Activated CD8-positive, alpha-beta memory T cell treated with anti-CD3 and anti-CD28 coated beads, Interleukin-2, amount 10 ng/mL, durations not matched to agents 7 days and 5 days (primary cell): ENCODE data around the gene SLC22A12. TPM values are rescaled to one million over a fixed set of nuclear protein-coding genes. Genes with fewer than 3 reads are reported as not detected.

Source experiments
- ATAC-seq: fragments of 150-1000 bp; cut with Tn5 transposase; one replicate; pipeline ENCODE4 v1.10.0; 2021; ENCODE audit warnings: moderate library complexity
- CTCF ChIA-PET: fragments of 350-600 bp; sonication (Branson Sonifier 250); formaldehyde crosslinking; loops from one replicate; lab custom pipeline; 2021; ENCODE audit warnings: antibody characterized with exemption; lab: Charles Lee
- DNase-seq: peaks from one replicate; pipeline ENCODE4 v3.0.0-alpha.2; 2020
- H3K27ac Mint-ChIP-seq: one replicate; pipeline ENCODE4 v1.8.0; 2021; ENCODE audit warnings: mild to moderate bottlenecking, mixed read lengths
- H3K27me3 Mint-ChIP-seq: one replicate; pipeline ENCODE4 v1.8.0; 2021; ENCODE audit warnings: mixed read lengths
- H3K36me3 Mint-ChIP-seq: one replicate; pipeline ENCODE4 v1.8.0; 2021; ENCODE audit warnings: mild to moderate bottlenecking, mixed read lengths
- H3K4me1 Mint-ChIP-seq: one replicate; pipeline ENCODE4 v1.8.0; 2021; ENCODE audit warnings: mixed read lengths
- H3K4me3 Mint-ChIP-seq: one replicate; pipeline ENCODE4 v1.8.0; 2021; ENCODE audit warnings: mild to moderate bottlenecking, moderate library complexity, mixed read lengths
- H3K9me3 Mint-ChIP-seq: one replicate; pipeline ENCODE4 v1.8.0; 2022; ENCODE audit warnings: low read depth, mixed read lengths
- total RNA-seq, 2 experiments: library from RNA; stranded (reverse); gene quantifications; one replicate each; pipeline ENCODE4 v1.2.3, GENCODE V29; 2021

The SLC22A12 gene
- total RNA-seq, 2 experiments from 2014 or later, result not detected

DNA sequence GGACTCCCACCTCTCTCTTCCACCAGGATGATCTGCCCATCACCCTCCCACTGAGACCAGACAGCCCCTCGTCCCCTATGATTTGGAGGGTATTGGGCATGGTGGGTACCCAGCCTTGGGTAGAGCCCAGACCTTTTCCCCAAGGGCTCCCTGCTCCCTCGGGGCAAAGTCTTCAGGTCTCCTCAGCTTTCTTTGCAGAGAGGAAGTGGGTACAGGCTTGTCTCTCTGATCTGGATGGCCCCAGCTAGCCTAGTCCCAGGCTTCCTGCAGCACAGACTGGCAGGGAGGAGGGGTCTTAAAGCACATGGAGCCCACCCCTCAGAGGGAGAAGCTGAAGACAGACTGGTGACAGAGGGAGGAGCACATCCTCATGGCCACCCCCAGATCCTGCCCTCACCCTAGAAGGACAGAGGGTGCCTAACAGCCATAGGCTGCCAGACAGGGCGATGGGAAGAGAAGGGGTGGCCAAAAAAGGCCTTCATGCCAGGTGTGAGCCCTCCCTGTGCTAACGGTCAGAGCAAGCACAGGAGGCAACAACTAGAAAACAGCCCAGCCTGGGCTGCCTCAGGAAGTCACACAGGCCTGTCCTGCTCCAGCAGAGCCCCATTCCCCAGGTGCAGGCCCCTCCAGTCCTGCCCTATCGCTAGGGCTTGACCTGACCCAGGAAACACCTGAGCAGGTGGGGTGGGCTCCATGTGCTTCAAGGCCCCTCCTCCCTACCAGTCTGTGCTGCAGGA lies 30.4 kb downstream of the SLC22A12 start:
- Mint-ChIP-seq H3K27ac (no peak overlapping the region), H3K36me3 (no peaks in the 10 kb centered on the region), H3K4me3 (no peak overlapping the region), H3K27me3 (no peaks in the 10 kb centered on the region), H3K4me1 (peaks cover 2% of the 10 kb centered on the region), H3K9me3 (no peaks in the 10 kb centered on the region)
- DNase-seq (no peak), ATAC-seq (peak; percentile 16)
- CTCF ChIA-PET, result interaction anchor here (1.0 kb wide), 1 partner anchor 32 kb away, joined by 3 read pairs; no protein-coding TSS in a partner anchor

DNA sequence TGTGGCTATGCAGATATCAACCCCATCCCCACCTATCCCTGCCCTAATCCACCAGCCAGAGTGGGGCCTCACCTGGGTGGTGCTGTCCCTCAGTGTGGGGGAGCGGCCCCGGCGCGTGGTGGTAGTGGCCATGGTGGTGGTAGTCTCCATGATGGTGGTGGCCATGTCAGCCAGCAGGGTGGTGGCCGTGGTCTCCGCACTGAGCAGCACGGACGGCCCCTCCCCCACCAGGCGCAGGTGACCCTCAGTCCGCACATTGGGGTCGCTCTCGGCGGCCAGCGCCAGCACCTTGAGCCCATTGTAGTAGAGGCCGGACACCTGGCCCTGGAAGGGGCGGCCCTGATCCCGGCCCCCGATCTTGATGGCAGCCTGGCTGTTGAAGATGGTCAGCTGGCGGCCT lies 31.7 kb downstream of the SLC22A12 start:
- Mint-ChIP-seq H3K27ac (no peak overlapping the region), H3K27me3 (no peaks in the 10 kb centered on the region), H3K4me3 (no peak overlapping the region), H3K9me3 (no peaks in the 10 kb centered on the region), H3K4me1 (peaks cover 2% of the 10 kb centered on the region), H3K36me3 (no peaks in the 10 kb centered on the region)
- DNase-seq, result no peak
- CTCF ChIA-PET, result no interaction called here
- no peak for ATAC-seq

DNA sequence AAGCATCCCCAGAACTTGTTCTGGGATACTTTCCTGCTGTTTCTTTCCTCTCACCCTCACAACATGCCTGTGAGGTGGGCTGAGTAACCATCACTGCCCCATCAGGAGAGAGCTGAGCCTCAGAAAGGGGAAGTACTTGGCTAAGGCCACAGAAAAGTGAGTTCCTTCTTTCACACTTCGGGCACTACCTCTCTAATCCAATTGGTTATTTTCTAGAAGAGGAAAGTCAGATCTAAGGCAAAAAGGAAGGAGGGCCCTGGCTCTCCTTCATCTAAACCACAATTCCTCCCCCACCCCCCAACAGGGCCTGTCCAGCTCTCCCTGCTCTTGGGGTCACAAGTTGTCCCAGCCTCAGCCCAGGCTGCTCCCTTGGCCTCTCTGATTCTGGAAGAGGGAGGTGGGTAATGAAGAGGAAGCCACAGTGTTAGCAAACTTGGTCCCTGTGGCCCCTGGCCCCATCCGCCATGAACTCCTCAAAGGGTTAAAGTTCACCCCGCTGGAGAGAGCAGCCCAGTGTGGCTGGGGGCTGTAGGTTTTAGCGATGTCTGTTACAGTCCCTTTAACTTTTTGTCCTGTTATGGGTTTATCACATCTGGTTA lies 34.0 kb downstream of the SLC22A12 start:
- Mint-ChIP-seq H3K4me3 (no peak overlapping the region), H3K9me3 (no peaks in the 10 kb centered on the region), H3K36me3 (no peaks in the 10 kb centered on the region), H3K4me1 (peaks cover 2% of the 10 kb centered on the region), H3K27ac (no peak overlapping the region), H3K27me3 (no peaks in the 10 kb centered on the region)
- CTCF ChIA-PET, result interaction anchor here (0.5 kb wide), 1 partner anchor 16 kb away, joined by 3 read pairs; no protein-coding TSS in a partner anchor
- no peak for DNase-seq
- no peak for ATAC-seq

DNA sequence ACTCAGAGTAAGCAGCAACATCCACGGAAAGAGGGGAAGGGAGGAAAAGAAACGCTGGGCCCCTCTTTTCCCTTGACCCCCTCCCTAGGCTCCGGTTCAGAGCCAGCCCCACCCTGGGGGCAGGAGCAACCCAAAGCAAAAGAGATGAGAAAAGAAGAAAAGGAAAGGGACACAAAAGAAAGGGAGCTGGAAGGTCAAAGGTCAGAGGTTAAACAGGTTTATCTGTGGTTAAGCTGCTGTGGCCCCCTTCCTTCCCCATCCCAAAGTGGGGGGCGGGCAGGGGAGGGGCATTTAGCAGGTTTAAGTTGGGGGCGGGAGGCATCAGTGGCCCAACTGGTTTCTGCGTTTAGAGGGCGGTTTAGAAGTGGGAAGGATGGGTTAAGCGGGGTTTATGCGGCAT lies 35.6 kb downstream of the SLC22A12 start:
- Mint-ChIP-seq H3K9me3 (no peaks in the 10 kb centered on the region), H3K27ac (no peak overlapping the region)
- CTCF ChIA-PET, result no interaction called here

DNA sequence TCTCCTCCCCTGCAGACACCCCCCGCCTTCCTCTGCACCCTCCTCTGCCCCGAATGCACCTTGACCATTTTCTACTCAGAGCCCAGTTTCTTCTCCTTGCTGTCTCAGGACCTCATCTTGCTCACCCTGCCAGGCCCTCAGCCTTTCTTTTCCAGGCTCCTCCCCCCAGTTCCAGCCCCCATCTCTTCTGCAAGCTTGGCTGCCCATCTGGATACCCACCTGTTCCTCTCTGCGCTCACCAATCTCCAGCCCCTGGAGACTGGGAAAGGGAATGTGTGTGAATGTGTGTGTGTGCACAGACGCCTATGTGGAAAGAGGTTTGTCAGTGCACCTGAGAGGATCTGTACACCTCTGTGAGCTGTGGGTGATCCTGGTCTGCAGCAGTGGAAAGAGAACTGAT lies 36.4 kb downstream of the SLC22A12 start:
- no peaks in the 10 kb centered on the region for H3K27me3 Mint-ChIP-seq
- DNase-seq (no peak), ATAC-seq (no peak)
- H3K4me3 Mint-ChIP-seq, result no peak overlapping the region
- H3K9me3 Mint-ChIP-seq, result no peaks in the 10 kb centered on the region
- no peaks in the 10 kb centered on the region for H3K4me1 Mint-ChIP-seq
- no peak overlapping the region for H3K27ac Mint-ChIP-seq
- CTCF ChIA-PET, result no interaction called here
- H3K36me3 Mint-ChIP-seq, result no peaks in the 10 kb centered on the region

More for the DNA sequence above, 35.6 kb downstream of the SLC22A12 start:
- no peaks in the 10 kb centered on the region for H3K36me3 Mint-ChIP-seq
- no peaks in the 10 kb centered on the region for H3K27me3 Mint-ChIP-seq
- ATAC-seq (no peak), DNase-seq (no peak)
- no peak overlapping the region for H3K4me3 Mint-ChIP-seq
- H3K4me1 Mint-ChIP-seq, result no peaks in the 10 kb centered on the region

DNA sequence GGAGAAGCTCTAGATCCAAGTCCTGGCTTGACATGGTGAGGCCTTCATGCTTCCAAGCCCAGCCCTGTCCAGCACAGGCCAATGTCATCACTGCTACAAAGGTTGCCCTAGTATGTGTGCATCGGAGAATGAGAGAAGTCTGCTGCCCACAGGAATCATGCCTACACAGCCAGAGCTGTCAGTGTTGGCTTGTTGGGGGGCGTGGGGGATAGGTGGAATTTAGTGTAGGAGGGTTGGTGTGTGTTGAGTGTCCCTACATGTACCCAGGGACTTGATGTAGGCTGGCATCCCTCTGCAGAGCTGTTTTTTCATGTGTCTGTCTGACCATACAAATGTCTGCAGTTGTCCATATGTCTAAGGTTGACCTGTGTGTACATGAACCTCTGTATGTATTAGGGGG lies 37.6 kb downstream of the SLC22A12 start:
- H3K4me3 Mint-ChIP-seq, result no peak overlapping the region
- H3K27me3 Mint-ChIP-seq, result no peaks in the 10 kb centered on the region
- H3K9me3 Mint-ChIP-seq, result no peaks in the 10 kb centered on the region
- no peak overlapping the region for H3K27ac Mint-ChIP-seq
- ATAC-seq (no peak), DNase-seq (no peak)
- peaks cover 4% of the 10 kb centered on the region for H3K4me1 Mint-ChIP-seq
- CTCF ChIA-PET, result no interaction called here
- no peaks in the 10 kb centered on the region for H3K36me3 Mint-ChIP-seq

DNA sequence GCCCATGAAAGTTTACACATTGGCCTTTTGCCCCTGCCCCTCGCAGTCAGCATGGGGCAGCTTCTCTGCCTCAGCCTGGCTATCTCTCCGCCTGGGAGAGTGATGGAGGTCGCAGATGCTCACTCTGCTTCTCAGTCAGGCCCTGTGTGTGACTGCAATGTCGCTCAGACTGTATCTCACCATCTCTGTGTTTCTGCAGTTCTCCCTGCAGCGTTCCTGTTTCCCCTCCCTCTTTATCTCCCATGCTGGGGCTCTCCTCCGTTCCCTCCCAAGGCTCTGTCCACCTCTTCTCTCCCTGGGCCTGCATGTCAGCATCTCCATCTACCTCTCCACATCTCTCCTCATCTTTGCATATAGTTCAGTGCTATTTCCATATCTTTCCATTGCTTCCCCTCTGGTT lies 38.1 kb downstream of the SLC22A12 start:
- ATAC-seq, result no peak
- no peak overlapping the region for H3K27ac Mint-ChIP-seq
- no peaks in the 10 kb centered on the region for H3K36me3 Mint-ChIP-seq
- H3K4me1 Mint-ChIP-seq, result peaks cover 9% of the 10 kb centered on the region
- no peak for DNase-seq
- no peak overlapping the region for H3K4me3 Mint-ChIP-seq
- H3K27me3 Mint-ChIP-seq, result no peaks in the 10 kb centered on the region
- H3K9me3 Mint-ChIP-seq, result no peaks in the 10 kb centered on the region
- CTCF ChIA-PET, result no interaction called here

DNA sequence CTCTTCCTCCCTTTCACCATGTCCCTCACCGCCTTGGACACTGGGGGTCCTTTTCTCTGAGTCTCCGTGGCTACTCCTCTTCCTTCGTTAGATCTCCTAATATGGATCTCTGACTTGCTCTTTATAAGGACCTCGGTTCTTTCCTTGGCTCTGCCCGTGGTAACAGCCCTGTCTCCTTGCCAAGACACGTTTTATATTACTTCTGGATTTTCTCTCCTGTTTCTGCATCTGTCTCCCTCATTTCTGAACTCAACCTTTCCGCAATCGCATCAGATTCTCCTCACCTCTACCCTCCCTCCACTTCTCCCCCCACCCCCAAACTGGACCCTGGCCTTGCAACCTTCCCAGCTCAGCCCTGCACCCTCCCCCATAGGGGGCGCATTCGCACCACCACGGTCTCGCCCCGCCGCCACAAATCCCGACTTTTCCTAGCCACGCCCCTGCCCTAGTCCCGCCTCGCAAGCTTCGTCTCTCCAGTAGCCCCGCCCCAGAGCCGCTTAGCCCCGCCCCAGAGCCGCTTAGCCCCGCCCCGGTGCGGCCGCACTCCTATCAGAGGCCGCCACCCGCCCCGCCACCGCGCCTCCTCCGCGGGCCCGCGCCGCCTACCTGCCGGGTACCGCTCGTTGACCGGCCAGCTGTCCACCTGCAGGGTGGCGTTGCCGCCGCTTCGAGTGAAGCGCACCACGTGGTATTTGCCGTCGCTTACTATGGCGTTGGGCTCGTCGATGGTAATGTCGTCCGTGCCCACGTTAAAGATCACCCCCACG lies 39.0 kb downstream of the SLC22A12 start:
- Mint-ChIP-seq H3K4me1 (peaks cover 13% of the 10 kb centered on the region), H3K27ac (no peak overlapping the region), H3K4me3 (no peak overlapping the region), H3K27me3 (no peaks in the 10 kb centered on the region), H3K36me3 (no peaks in the 10 kb centered on the region), H3K9me3 (no peaks in the 10 kb centered on the region)
- DNase-seq (no peak), ATAC-seq (no peak)
- CTCF ChIA-PET, result interaction anchor here (1.4 kb wide), 1 partner anchor 20 kb away, joined by 4 read pairs; no protein-coding TSS in a partner anchor

DNA sequence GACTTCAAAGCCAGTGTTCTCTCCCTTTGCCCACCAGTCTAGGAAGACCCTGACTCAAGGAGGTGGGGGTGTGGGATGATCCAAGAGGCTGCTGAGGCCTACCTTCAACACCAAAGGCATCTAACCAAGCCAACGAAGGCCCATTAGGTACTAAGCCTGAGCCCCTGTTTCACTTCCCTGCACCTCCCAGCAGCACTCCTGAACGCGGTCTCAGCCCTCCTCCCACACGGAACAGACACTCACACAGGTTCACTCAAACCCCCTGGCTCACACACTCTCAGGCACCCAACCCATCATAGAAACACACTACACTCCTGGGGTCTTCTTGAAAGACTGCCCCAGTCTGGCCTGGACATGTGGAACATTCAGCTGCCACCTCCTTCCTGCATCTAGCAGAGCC lies 40.7 kb downstream of the SLC22A12 start:
- DNase-seq (no peak), ATAC-seq (no peak)
- Mint-ChIP-seq H3K36me3 (no peaks in the 10 kb centered on the region), H3K27me3 (no peaks in the 10 kb centered on the region), H3K9me3 (no peaks in the 10 kb centered on the region), H3K27ac (no peak overlapping the region), H3K4me3 (no peak overlapping the region), H3K4me1 (peaks cover 13% of the 10 kb centered on the region)
- CTCF ChIA-PET, result interaction anchor here (1.4 kb wide), 1 partner anchor 18 kb away, joined by 4 read pairs; no protein-coding TSS in a partner anchor

DNA sequence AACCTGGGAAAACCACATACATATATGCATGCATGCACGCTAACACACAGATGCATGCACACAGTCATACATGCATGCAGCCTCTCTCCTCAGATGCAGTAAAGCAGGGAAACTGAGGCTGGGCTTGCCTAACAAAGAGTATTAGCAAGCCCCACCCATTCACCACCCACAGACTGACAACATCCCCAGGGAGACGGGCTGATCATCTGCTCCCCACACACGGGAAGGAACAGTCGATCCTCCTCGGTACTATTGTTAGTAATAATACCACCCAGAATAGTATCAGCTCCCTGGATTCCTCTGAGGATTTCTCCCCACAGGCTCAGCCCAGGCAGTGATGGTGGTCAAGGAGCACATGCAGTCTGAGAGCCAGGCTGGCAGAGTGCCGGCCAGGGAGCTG lies 41.2 kb downstream of the SLC22A12 start:
- Mint-ChIP-seq H3K27ac (no peak overlapping the region), H3K9me3 (no peaks in the 10 kb centered on the region), H3K4me3 (no peak overlapping the region), H3K36me3 (no peaks in the 10 kb centered on the region), H3K4me1 (peaks cover 13% of the 10 kb centered on the region), H3K27me3 (no peaks in the 10 kb centered on the region)
- ATAC-seq, result no peak
- CTCF ChIA-PET, result no interaction called here
- DNase-seq, result no peak

DNA sequence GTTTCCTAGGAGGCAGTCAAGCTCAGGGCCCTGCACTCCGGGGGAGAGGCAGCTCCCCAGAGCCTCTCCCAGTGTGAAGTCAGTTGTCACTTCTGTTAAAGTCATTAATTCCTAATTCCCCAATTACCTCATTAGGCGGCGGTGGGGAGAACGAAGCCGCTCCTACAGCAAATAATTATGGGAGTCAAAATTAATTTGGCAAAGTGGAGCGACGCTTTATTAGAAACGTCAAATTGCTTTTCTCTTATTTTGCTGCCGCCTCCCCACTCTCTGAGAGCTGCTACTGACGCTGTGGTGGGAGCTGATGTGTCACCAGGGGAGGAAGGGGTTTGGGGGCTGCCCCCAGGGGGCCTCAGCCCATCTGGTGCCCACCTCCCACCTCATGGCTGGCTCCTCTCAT lies 41.6 kb downstream of the SLC22A12 start:
- no peak for ATAC-seq
- no peaks in the 10 kb centered on the region for H3K9me3 Mint-ChIP-seq
- H3K27ac Mint-ChIP-seq, result no peak overlapping the region
- DNase-seq, result no peak
- peaks cover 13% of the 10 kb centered on the region for H3K4me1 Mint-ChIP-seq
- no peak overlapping the region for H3K4me3 Mint-ChIP-seq
- no peaks in the 10 kb centered on the region for H3K36me3 Mint-ChIP-seq
- CTCF ChIA-PET, result interaction anchor here (1.1 kb wide), 1 partner anchor 16 kb away, joined by 5 read pairs; no protein-coding TSS in a partner anchor
- H3K27me3 Mint-ChIP-seq, result no peaks in the 10 kb centered on the region

DNA sequence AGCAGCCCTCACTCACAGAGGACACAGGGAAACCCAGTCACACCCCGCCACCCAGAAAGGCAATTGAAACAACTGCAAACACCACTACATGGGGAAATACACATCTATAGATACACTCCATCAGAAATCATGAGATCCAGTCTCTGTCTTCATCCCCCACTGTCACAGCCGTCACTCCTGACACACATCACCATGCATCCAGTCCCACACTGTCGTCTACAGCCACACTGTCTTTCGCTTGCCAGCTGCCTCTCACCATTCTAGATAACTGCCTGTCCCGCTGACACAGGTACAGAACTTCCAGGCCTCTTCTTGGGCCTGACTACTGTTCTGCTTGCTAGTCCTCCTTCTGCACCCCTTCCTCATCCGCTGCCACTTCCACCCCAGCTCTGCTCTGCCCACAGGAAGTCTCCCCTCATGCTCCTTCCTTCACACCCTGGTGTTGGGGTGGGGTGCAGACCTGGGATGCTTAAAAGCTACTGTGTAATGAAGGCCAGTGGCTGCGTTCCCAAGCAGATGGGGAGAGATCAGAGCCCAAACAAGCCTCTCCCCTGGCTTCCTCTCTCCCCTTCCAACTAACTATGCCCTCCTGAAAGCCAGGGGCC lies 42.6 kb downstream of the SLC22A12 start:
- CTCF ChIA-PET, result interaction anchor here (0.6 to 1.1 kb wide), 3 partner anchors 15 to 184 kb away, joined by 3 to 5 read pairs (median 4); no protein-coding TSS in a partner anchor
- Mint-ChIP-seq H3K4me3 (no peak overlapping the region), H3K4me1 (peaks cover 13% of the 10 kb centered on the region), H3K27ac (no peak overlapping the region), H3K36me3 (no peaks in the 10 kb centered on the region), H3K27me3 (no peaks in the 10 kb centered on the region), H3K9me3 (no peaks in the 10 kb centered on the region)
- peak; percentile 53 for DNase-seq
- peak; percentile 64 for ATAC-seq

DNA sequence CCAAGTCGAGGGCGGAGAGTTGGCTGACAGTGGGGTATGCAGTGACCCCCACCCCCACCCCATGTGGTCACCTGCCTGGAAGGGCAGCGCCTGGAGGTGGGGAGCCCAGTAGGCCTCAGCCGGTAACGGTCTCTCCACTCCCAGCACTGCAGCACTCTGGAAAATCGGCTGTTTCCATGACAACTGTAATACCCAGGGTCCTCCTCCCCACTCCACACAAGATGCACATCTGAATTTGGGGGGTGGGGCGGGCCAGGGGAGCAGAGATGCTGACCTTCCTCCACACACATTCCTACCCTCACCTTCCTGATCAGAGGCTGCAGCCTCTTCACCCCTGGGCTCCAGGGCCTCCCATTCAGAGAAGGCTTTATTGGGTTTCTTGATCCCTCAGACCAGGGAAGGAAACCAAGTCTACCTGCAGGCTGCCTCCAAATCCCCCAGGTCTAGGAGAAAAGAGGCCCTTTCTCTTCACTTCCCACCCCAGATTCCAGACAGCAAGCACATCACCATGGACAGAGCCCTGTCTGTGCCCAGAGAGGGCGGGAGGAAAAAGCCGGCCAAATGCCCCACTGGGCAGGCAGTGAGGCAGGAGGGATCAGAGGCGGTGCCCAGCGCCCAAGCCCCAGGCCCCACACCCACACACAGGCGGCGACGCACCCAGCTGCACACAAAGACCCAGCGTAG lies 46.5 kb downstream of the SLC22A12 start:
- H3K4me3 Mint-ChIP-seq, result no peak overlapping the region
- H3K4me1 Mint-ChIP-seq, result peaks cover 13% of the 10 kb centered on the region
- no peak overlapping the region for H3K27ac Mint-ChIP-seq
- H3K36me3 Mint-ChIP-seq, result no peaks in the 10 kb centered on the region
- no peak for DNase-seq
- ATAC-seq, result no peak
- no peaks in the 10 kb centered on the region for H3K9me3 Mint-ChIP-seq
- no peaks in the 10 kb centered on the region for H3K27me3 Mint-ChIP-seq
- CTCF ChIA-PET, result no interaction called here
